Stimulated activated CD8-positive, alpha-beta memory T cell treated with anti-CD3 and anti-CD28 coated beads, Interleukin-15, amount 100 ng/mL, for 4 hours (primary cell): Measurements from ENCODE around the gene VDR.

Experiments
- DNase-seq, 2 donors: peaks; one replicate each; pipeline ENCODE4 v3.0.0-alpha.2; 2020; ENCODE audit warnings: low read depth in 2 of 2

The VDR gene

DNA sequence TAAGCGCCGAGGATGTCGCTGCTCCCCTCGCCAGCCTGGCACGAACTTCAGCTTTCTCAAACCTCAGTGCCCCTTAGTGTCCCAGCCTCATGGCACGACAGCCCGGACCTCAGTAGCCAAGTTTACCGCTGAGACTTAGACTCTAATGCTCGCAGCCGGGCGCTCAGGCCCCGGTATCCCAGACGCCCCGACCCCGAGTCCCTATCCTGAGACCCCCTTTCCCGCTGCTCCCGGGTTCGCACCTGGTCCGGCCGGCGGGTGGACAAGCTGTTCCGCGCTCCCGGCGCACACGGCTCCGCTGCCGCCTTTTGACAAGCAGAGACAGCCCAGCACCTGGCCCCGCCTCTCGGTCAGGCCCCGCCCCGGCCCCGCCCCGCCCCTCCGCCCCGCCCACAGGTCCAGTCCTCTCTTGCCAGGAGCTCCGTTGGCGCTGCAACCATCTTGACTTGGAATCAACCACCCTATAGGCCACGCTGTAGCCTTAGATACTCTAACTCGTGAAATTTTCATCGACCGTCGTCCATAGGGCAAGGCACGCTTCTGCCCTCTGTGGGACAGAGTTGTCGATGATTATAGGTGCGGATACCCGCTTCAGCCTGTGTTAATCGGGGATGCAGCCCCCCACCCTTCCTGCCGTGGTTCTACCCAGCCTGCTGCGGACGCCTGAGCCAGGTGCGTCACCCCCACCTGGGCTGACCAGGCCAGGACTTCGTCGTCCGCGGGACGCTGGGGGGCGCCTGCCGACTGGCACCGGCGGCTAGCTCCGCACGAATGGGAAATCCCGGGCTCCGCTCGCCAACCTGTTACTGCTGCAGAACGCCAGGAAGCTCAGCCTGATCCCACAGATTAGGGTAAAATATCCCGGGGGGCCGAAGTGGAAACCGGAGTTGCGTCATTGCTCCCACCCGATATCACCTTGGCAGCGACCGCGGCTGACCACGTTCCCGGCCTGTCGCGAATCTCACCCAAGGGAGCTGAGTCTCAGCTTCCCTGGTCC, at the start of gene VDR:
Gene VDR, minus strand, starts transcription at position 282 of the 997 bp plus-strand sequence. CDS start 25,881 bp downstream, outside the sequence.
- DNase-seq = peak; percentile 30 to 31

DNA sequence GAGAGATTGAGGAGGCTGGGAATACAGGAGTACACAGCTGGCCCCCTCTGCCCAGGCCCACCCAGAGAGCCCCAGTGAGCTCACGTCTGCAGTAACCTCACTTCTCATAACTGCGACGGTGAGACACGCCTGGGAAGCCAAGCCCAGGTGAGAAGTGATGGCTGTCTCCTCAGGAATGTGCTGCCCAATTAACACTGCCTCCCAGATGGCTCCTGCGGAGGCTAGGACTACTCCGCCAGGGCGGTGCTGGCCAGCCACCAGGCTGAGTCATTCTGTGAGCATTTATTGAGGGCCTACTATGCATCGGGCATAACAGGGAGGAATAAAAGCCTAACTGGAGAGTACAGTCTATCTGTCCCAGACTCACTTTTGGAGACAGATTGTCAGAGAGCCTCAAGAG, 49.3 kb upstream of the VDR start:
- no peak for DNase-seq

DNA sequence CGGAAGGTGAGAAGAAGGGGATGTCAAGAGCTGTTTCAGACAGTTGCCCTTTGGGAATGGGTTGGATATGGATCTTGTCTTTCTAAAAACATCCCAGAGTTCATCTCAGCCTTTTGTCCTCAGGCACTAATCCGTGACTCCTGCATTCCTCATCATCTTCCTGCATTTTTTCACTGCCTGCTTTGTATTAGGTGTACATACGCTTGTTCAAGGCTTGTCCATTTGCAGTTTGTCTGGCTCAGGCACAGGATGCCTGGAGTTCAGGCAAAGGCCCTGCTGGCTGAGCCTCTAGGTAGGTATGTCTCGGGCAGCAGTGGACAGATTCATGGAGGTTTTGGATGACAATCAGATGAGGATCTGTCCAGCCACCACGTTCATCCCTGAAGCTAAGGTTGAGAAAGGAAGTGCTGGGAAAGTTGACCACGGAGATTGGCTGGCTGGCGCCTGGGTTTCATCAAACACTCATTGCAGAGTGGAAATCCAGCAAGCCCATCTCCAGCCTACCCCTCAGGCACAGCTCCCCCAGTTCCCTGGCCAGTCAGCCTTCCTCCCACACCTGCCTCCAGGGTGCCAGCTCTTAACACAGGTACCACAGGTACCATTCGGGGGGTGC, 46.2 kb upstream of the VDR start:
- no peak for DNase-seq

DNA sequence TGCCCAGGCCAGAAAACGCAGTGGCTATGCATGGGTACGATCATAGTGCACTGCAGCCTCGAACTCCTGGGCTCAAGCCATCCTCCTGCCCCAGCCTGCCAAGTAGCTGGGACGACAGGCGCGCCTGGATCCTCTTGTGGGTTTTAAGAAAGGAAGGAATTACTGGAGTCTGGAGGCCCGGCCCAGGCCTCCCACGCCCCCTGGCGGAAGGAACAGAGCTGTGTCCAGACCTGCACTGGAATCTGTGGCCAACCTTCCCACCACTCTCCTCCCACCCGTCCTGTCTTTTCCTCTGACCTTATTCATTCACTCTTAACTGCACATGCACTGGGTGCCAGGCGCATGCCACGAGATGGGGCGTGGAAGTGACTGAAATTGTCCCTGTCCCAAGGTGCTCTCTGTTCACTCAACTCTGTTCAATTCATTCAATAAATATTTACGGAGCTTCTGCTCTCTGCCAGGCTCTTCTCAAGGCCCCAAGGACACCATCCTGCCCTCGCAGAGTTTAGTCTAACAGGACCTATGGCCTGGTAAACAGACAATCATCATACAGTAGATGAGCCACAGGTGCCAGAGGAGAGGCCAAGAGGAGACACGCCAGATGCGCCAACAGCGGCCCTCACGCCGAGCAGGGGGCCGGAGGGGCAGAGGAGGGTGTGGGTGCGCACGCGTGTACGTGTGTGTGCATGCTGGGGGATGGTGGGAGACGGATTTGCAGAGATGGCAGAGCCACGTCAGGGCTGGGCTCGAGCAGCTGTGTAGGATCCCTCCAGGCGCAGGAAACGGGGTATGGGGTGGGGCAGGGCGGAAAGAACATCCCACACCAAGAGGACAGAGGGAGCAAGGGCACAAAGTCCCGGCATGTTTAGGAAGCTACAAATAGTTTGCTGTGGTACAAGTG, 44.9 kb upstream of the VDR start:
- no peak for DNase-seq

DNA sequence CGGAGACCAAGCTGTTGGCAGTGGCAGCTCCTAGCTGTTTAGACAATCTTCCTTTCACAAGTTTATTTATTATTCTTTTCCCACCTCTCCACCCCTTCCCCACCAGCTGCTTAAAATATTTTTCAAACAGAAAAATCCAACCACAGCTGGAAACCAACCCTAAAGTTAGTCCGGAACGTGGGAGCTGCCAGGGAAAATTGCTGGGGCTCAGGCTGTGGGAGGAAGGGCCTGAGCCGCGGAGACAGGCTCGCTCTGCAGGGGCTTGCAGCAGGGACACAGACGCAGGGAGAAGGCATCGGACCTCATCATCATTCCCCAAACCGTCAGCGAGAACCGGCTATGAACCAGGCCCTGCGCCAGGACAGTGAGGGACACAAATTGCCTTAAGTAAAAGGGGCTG, 42.5 kb upstream of the VDR start:
- DNase-seq = no peak

DNA sequence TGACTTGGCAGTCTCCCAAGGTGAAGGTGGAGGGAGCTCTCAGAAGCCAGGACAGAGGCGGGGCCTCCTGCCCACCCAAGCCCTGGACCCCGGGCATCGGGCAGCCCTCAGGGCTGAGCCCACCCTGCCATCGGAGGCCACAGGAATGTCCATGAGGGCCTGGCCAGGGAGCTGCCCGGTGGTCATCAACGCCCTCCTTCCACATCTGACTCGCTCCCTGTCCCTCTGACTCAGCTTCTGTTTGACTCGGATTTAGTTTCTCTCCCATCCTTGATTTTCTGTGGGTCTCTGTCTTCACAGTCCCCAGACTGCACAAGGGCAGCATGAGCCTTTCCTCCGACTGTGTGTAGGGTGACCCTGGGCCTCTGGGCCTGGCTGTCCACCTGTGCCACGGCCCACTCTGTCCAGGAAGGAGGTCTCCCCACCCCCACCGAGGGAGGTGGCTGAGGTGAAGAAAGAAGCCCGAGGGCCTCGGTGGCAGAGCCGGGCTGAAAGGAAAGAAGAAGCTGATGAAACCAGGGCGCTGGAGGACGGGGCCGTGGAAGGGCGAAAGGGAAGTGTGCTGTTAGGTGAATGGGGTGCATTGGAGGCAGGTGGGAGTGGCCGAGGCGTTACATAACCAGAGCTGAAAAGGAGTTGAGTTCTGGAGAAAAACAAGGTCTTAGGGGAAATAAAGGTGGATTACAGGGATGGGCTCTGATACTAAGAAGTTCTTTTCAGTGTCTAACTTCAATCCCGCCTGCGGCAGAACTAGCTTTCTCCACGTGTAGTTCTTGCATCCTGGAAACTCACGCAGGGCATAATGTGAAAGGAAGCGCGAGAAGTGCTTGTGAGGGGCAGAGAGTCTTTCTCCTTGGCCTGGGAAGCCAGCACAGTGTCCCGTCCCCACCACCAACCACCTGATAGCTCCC, 41.9 kb upstream of the VDR start:
- DNase-seq = no peak

DNA sequence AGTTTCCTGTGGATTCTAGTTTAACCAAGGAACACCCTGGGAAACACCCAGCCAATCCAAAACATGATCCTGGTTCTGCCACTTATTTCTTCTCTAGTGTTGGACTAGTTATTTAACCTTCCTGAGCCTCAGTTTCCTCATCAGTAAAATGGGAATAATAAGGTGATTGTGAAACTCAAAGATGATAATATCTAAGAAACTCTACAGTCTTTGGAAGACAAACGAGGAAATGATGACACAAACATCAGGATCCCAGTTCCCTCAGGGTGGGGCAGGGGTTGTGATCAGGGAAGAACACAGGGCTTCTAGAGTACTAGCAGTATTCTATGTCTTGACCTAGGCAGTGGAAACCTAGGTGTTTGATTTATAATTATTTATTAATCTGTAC, 40.5 kb upstream of the VDR start:
- no peak for DNase-seq

DNA sequence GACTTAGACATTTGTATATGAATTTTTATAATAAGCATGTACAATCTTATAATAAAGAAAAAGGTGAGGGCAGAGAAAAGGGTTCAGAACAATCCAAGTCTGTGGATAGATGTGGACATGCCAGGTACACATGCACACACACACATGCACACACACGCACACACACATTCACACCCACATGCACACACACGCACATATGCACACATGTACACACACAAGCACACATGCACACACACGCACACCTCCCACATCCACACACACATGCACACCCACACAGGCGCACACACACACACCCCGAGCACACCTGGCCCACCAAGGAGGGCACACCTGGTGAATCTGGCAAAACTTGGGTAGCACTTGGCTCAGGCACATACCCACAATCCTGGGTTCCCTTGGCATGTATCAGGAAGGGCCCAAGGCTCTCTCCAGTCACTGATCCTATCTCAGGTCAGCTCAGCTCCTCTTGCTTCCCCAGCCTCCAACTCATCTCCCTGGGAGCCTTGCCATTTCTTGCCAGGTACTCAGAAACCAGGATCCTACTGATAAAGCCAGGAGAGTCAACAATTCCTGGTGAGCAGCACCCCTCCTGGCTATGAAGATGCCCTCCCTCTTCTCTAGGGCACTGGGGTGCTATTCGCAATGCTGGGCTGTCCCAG, 40.0 kb upstream of the VDR start:
- DNase-seq = no peak

DNA sequence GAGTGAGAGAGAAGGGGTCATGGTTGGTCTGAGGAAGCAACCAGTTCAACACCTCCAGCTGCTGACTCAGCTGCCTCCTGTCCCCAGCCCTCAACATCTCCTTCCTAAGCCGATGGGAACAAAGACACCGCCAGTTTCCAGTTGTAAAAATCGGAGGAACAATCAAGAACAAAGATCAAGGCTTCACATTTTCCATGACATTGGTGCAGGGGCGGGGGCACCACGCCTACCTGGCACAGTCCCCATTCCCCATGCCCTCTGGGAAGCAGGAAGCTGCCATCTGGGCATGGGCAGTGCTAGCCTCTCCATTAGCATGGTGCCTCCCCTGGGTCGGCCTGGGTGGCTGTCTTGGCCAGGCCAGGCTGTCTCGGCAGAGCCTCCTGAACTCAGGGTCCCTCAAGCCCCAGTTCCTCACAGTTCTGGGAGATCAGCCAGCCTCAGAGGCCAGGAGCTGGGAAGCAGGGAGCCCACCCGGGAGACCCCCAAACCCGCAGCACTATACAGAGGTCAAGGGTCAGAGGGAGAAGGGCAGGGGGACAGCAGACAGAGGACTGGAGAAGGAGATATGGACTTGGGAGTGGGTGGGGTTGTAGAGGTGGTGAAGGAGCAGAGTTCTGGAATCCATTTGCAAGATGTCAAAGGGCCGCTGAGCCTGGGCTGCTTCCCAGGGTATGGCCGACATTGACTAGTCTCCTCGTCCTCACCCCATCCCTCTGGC, 39.0 kb upstream of the VDR start:
- DNase-seq = no peak

DNA sequence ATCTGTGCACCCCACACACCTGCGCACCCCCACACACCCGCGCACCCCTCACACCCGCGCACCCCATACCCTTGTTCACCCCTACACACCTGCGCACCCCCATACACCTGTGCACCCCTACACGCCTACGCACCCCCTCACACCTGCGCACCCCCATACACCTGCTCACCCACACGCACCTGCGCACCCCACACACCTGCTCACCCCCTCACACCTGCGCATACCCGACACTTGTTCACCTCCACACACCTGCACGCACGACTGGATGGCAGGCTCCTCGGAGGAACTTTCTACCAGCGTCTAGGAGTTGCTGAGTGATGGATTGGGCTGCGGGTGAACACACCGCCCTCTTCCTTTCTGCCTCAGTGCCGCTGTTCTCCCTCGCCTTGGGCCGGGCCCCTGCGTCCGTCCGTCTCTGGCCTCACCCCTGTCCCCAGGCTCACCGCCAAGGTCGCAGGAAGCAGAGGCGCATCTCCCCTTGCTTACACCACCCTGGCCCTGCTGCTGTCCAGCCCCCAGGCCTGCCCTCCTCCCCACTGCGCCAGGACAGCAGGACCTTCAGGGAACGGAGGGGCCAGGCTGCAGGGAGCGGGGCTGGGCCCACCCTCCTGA, 37.9 kb upstream of the VDR start:
- DNase-seq = no peak

DNA sequence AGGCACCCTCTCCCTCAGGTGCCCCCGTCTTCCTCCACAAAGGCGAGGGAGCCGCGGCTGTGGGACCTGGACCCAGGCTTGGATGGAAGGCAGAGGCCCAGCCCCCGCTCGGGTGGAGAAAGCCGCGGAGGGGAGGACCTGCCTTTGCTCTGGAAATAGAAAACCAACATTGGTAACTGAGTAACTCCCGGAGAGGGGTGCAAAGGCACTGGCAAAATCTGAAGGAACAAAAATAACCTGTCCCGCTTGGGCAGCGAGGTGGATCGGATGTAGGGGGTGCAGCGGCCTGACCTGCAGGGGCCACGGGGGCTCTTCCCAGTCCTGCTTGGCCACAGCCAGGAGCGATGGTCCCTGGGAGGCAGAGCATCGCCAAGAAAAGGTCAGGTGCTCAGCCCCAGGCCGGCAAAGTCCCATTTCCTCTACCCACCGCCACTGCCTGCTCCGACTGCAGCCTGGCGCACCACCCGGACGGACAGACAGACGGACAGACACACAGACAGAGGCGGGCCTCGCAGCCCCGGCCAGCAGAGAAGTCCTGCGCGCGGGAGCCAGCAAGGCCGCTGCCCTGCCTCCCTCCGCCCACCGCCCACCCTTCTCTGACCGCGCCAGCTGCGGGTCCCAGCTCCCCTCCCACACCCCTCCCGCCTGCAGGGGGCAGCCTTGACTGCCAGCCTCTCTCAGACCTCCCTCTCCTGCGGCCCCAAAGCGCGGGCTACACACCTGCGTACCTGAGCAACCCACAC, 37.2 kb upstream of the VDR start:
- DNase-seq = peak in 1 of 2 donors; percentile 7

DNA sequence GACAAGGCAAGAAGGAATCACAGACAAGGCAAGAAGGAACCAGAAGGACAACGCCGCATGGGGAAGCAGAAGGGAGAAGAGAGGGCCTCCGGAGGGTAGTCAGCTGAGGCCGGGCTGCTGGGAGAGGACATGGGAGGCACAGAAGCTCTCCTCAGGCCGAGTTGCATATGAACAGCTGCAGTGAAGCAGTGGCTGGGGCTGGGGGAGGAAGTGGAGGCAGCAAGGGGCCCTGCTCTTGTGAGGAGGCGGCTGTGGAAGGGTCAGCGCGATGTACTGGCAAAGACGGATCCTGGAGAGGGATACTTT, 36.6 kb upstream of the VDR start:
- DNase-seq = no peak

DNA sequence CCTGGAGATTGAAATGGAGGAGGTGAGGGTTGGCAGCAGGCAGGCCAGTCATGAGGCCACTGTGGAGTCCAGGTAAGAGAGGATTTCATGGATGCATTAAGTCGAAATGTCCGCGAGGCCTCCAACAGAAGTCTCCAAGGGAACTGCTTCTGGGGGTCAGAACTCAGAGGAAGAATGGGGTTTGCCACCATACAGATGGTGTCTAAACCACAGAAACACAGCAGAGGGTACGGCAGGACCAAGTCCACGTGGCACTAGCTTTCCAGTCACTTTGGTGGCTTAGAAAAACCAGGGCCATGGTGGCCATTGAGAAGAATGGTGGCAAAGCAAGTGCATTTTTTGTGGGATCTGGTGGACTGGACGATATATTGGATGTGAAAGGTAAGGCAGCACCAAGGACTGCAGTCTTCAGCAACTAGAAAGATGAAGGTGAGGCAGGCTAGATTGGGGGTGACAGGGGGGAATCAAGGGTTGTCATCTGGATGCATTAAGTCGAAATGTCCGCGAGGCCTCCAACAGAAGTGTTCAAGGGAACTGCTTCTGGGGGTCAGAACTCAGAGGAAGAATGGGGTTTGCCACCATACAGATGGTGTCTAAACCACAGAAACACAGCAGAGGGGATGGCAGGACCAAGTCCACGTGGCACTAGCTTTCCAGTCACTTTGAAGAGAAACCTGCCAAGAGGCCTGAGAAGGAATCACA, 36.1 kb upstream of the VDR start:
- DNase-seq = no peak

DNA sequence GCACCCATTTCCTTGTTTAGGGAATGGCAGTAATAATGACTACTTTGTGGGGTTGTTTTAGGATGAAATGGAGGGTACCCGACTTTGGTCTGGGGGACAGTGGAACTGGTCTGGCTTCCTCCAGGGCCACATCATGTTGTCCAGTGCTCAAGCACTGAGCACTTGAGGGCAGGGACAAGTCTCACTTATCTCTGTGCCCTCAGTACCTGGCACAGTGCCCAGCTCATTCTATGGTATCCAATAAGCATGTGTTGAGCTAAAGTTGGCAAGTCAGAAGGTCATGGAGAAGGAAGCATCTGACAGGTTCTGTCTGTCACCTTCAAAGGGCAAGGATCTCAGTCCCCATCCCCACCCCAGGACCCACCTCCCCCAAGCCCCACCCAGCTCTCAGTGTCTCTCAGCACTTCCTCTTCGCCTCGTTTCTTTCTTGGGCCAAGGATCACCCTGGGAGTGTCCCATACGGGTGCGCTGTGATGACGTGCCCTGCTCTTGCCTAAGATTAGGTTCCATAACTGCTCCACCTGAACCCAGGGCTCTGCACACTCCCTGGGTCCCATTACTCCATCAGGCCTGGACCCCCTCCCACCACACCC, 34.3 kb upstream of the VDR start:
- no peak for DNase-seq

DNA sequence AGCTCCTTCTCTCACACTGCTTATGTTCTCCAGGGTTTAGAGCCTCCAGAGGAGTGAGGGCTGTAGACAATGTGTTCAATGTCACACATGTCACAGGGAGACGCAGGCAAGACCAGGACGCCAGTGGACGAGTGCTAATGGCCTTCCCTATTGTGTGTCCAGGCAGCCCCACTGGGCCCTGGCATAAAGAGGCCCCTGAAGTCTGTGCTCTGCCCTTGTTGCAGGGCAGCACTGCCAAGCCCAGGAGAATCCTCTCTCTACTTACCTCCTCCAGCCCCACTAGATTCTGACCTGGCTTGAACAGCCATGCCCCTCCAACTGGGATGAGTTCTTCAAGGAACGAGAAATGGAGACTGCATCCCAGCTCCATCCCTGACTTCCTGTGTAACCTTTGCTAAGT, 33.8 kb upstream of the VDR start:
- DNase-seq = no peak

DNA sequence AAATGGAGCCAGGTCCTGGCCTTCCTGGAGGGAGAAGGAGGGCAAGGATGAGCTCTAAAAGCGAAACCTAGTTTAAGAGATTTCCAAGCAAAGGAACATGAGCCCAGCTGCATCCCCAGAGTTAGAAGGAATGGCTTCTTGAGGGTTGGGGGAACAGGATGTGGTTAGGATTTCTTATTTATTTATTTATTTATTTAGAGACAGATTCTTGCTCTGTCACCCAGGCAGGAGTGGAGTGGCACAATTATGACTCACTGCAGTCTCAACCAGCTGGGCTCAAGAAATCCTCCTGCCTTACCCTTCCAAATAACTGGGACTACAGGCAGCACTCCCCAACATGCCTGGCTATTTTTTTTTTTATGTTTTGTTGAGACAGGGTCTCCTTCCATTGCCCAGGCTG, 33.3 kb upstream of the VDR start:
- DNase-seq = no peak

DNA sequence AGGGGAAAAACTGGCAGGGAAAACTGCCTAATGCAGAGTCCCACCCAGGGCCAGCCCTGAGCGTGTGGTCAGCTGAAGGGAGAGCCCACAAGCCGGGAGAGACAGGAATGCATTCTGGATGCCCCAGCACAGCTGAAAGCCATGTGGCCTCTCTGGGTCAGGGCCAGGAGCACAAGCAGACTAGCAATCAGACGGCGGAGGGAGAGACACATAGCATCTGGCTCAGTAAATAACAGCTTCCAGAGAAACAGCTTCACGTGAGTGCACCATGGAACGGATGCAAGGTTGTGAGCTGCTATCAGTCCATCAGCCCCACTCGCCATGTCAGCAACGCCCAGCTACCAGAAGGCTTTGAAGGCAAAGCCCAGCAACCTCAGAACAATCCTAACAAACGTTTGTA, 30.4 kb upstream of the VDR start:
- no peak for DNase-seq

DNA sequence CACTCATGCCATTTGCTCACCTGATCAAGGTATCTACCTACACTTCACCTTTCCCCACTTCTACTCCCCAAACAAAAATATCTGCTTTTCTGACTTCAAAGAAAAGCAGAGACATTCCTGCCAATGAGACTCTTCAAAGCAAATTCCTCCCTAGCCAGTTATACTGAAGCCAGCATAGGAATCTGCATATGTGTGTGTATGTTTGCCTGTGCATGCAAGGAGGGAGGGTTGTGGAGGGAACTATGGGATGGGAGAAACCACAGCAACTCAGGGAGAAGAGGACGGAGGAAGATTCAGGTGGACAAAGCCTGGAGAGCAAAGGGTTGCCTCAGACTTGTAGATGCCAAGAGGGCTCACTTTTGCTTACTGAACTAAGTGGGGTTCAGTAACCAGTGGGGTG, 26.4 kb upstream of the VDR start:
- DNase-seq = no peak
